Mononuclear cell (primary cell): Measurements from ENCODE around the gene TRIM10. TPM values are rescaled to one million over a fixed set of nuclear protein-coding genes. Genes with fewer than 3 reads are reported as not detected.
"Not testable (repeated sequence)": the region's sequence is repeated elsewhere in the genome, so short reads cannot be mapped to it uniquely, and the experiment has no call there.

ENCODE experiments used
- H3K27me3 ChIP-seq: 2 replicates; pipeline ENCODE4 v1.6.0; 2011; ENCODE audit warnings: low read length, control low read depth; ENCODE audit not compliant: insufficient read depth
- H3K4me1 ChIP-seq: 2 replicates; pipeline ENCODE4 v1.5.1; 2011; ENCODE audit warnings: mild to moderate bottlenecking, low read length, control low read depth; ENCODE audit not compliant: insufficient read depth
- H3K4me3 ChIP-seq: 2 replicates; pipeline ENCODE4 v1.5.1; 2011; ENCODE audit warnings: mild to moderate bottlenecking, low read length, moderate library complexity
- H3K9me3 ChIP-seq: 2 replicates; pipeline ENCODE4 v1.5.1; 2011; ENCODE audit warnings: low read depth, mild to moderate bottlenecking, control low read depth, low read length
- total RNA-seq: library from RNA; depleted of rRNA; stranded (reverse); fragments of >200 nt; gene quantifications from one replicate; pipeline ENCODE4 v1.2.3, GENCODE V29; 2012

The TRIM10 gene
- total RNA-seq, 1 donor: 0.21 TPM

DNA sequence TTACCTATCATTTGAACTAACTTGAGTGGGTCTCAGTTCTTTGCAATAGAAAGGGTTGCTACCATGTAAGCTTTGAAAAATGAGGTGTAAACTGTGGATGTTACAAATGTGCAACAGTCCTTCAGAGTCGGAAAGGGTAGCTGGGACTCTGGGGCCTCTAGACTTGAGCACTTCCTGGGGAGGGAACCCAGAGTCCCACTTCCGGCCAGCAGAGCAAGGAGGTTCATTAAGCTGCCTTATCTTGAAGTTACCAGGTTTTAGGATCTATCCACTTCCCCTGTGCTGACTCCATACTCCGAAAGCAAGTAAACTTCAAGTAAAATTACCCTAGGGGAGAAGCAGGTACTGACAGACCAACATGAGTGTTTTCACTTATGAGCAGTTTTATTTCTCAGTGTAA, 9.4 kb downstream of the TRIM10 start:
- H3K4me1 ChIP-seq: peaks cover 4% of the 10 kb centered on the region
- H3K4me3 ChIP-seq: no peak overlapping the region
- H3K27me3 ChIP-seq: peaks cover 7% of the 10 kb centered on the region
- no peaks in the 10 kb centered on the region for H3K9me3 ChIP-seq

DNA sequence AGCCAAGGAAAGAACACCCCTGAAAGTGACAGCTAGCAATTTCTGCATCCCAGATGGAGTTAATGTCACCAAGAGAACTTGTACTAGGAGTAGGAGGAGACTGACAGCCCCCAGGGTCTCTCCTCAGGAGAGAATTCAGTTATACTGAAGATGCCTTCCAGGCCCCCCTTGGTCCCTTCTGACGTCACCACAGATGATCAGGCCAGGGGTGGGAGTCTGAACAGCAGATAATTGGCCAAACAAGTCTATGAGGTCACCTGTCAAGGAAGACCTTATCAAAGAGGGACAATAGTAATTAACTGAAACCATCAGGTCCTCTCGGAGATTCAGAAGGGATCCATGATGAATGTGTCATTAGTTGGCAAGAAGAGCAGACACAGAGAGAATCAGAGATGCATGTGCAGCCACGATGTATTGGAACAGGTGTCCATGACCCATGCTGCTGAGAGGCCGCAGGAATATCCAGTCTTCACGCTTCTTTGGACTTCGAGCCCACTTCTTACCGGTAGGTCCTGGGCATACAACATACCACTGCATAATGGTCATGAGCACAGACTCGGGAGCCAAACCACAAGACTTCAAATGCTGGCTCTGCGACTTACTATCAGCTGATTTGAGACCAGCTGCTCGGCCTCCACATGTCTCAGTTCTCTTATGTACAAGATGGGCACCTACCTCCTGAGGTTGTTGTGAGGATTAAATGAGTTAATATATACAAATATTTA, 10.2 kb downstream of the TRIM10 start:
- Histone ChIP-seq H3K9me3 (no peaks in the 10 kb centered on the region), H3K4me3 (no peak overlapping the region), H3K4me1 (peaks cover 4% of the 10 kb centered on the region), H3K27me3 (peaks cover 2% of the 10 kb centered on the region)

DNA sequence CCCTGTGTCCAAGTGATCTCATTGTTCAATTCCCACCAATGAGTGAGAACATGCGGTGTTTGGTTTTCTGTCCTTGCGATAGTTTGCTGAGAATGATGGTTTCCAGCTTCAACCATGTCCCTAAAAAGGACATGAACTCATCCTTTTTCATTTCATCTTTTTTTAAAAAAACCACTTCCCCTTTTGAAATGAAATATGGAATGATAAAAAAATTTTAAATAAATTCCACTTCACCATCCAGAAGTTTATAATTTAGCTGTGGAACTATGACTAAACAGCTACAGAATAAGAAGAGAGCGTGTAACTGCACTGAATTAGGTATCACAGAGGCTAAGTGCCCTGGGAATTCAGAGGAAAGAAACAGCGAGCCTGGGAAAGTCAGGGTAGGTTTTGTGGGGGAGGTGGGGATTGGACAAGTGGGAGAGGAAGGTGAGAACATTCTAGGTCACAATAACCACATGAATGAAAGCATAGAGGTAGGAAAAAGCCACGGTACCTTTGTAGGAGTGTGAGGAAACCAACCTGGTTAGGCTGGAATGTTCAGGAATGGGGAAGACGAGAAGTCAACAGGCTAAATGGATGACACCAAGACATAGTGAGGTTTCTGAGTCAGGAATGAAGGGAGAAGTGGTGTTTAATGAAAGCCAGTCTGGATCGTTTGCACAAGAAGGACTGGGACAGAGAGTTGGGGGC, 11.0 kb downstream of the TRIM10 start:
- Histone ChIP-seq H3K4me3 (no peak overlapping the region), H3K9me3 (no peaks in the 10 kb centered on the region), H3K4me1 (peaks cover 4% of the 10 kb centered on the region), H3K27me3 (peaks cover 6% of the 10 kb centered on the region)

- Histone ChIP-seq H3K27me3 (peaks cover 9% of the 10 kb centered on the region), H3K4me3 (no peak overlapping the region), H3K4me1 (peaks cover 4% of the 10 kb centered on the region), H3K9me3 (no peaks in the 10 kb centered on the region)
These were observed 11.8 kb downstream of the TRIM10 start for GRCh38 chr6:30149234-30149633.

DNA sequence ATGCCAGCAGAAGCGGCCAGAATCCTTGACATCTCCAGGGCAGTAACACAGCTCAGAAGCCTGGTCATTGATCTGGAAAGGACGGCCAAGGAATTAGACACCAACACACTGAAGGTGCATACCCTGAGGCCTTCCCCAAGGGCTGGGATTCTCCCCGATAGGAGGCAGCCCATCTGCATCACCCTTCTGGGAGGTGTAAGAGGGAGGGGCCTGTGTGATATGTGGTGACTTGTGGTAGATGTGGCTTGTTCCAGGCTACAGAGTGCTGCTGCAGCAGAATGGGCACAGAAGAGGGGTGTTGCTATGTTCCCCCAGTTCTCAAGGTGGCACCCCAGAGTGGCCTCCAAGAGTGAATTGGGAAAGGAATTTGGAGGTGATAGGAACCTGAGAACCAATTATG, 13.9 kb downstream of the TRIM10 start:
- Histone ChIP-seq H3K9me3 (no peaks in the 10 kb centered on the region), H3K4me1 (peaks cover 4% of the 10 kb centered on the region), H3K4me3 (no peak overlapping the region), H3K27me3 (peaks cover 22% of the 10 kb centered on the region)

- Histone ChIP-seq H3K27me3 (peaks cover 28% of the 10 kb centered on the region), H3K4me1 (no peaks in the 10 kb centered on the region), H3K4me3 (no peak overlapping the region), H3K9me3 (no peaks in the 10 kb centered on the region)
These were observed 15.2 kb downstream of the TRIM10 start for GRCh38 chr6:30145818-30146217.

GRCh38 chr6:30144811-30145210, 16.2 kb downstream of the TRIM10 start:
- H3K4me3 ChIP-seq: no peak overlapping the region
- H3K27me3 ChIP-seq: peaks cover 28% of the 10 kb centered on the region
- H3K4me1 ChIP-seq: no peaks in the 10 kb centered on the region
- H3K9me3 ChIP-seq: no peaks in the 10 kb centered on the region

DNA sequence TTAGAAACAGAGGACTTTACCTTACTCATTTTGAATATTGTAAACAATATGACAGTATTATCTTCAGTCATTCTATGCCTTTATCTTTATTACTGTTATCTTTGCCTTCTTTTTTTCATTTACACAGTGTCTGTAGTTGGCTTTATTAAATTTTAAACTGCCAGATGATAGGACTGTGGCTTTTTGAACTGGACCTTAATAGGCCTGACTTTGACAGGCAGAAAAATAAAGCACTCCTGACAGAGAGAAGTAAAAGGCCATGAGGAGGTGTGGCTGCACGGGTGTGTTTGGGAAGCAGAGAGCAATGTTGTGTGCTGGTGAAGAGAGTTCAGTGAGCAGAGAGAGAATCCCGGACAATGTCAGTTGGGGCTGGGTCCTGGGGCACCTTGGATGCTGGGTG, 17.2 kb downstream of the TRIM10 start:
- Histone ChIP-seq H3K27me3 (peaks cover 28% of the 10 kb centered on the region), H3K4me3 (no peak overlapping the region), H3K4me1 (no peaks in the 10 kb centered on the region), H3K9me3 (no peaks in the 10 kb centered on the region)

GRCh38 chr6:30142665-30143064, 18.3 kb downstream of the TRIM10 start:
- H3K4me3 ChIP-seq: no peak overlapping the region
- no peaks in the 10 kb centered on the region for H3K4me1 ChIP-seq
- peaks cover 28% of the 10 kb centered on the region for H3K27me3 ChIP-seq
- H3K9me3 ChIP-seq: no peaks in the 10 kb centered on the region

DNA sequence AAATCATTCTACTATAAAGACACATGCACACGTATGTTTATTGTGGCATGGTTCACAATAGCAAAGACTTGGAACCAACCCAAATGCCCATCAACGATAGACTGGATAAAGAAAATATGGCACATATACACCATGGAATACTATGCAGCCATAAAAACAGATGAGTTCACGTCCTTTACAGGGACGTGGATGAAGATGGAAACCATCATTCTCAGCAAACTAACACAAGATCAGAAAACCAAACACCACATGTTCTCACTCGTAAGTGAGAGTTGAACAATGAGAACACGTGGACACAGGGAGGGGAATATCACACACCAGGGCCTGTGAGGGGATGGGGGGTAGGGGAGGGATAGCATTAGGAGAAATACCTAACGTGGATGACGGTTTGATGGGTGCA, 20.8 kb downstream of the TRIM10 start:
- not testable (repeated sequence) for H3K4me3 ChIP-seq, H3K9me3 ChIP-seq, H3K4me1 ChIP-seq
- H3K27me3 ChIP-seq: peaks cover 24% of the 10 kb centered on the region

DNA sequence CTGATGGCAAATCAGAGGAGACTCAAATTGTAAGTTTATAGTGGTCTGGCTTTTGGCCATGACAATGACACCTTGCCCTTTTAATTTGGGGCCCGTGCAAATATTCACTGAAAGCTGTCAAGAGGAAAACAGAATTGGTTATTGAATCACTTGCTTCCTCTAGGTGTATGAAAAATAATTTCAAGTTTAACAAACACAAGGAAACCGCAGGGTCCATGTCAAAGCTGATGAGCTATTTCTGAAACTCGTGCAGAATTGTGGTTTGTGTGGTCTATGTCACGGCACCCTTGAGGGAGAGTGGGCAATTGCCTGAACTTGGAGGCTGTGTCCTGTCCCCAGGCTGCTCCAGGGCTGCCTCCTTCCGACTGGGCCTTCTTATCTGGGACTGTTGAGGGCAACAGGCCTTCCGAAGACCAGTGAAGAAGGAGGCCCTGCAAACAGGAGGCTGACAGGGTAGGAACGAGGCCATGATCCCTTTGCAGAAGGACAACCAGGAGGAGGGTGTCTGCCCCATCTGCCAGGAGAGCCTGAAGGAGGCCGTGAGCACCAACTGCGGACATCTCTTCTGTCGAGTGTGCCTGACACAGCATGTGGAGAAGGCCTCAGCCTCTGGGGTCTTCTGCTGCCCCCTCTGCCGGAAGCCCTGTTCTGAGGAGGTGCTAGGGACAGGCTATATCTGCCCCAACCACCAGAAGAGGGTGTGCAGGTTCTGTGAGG, 24.3 kb downstream of the TRIM10 start:
- Histone ChIP-seq H3K9me3 (no peaks in the 10 kb centered on the region), H3K27me3 (peaks cover 20% of the 10 kb centered on the region), H3K4me3 (no peak overlapping the region), H3K4me1 (no peaks in the 10 kb centered on the region)

DNA sequence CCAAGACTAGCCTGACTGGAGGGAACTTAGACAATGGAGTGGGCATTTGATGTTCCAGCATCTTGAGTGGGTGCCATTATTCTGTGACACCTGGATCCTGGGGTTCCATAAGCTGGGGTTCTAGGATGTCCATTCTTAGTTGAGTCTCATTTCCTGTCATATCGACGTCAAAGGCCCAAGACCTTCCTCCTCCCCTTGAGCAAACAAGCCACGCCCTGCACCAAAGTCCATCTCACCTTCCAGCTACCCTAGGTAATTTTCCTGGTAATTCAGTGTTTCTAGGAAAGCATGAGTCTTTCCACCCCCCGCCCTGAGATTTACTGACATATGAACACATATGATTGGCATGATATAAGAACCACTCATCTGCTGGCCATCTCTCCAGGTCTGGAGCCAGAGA, 25.3 kb downstream of the TRIM10 start, which contains the start of gene TRIM40:
TRIM40 (plus strand) TSS at position 384 of the 400 bp plus-strand sequence. CDS start 897 bp downstream, outside the sequence.
- peaks cover 15% of the 10 kb centered on the region for H3K27me3 ChIP-seq
- peaks cover 2% of the 10 kb centered on the region for H3K4me1 ChIP-seq
- no peak within 1 kb of the TSS for H3K4me3 ChIP-seq
- H3K9me3 ChIP-seq: no peaks in the 10 kb centered on the region

GRCh38 chr6:30135147-30135546, 25.9 kb downstream of the TRIM10 start:
- no peak overlapping the region for H3K4me3 ChIP-seq
- peaks cover 6% of the 10 kb centered on the region for H3K4me1 ChIP-seq
- no peaks in the 10 kb centered on the region for H3K9me3 ChIP-seq
- peaks cover 20% of the 10 kb centered on the region for H3K27me3 ChIP-seq

DNA sequence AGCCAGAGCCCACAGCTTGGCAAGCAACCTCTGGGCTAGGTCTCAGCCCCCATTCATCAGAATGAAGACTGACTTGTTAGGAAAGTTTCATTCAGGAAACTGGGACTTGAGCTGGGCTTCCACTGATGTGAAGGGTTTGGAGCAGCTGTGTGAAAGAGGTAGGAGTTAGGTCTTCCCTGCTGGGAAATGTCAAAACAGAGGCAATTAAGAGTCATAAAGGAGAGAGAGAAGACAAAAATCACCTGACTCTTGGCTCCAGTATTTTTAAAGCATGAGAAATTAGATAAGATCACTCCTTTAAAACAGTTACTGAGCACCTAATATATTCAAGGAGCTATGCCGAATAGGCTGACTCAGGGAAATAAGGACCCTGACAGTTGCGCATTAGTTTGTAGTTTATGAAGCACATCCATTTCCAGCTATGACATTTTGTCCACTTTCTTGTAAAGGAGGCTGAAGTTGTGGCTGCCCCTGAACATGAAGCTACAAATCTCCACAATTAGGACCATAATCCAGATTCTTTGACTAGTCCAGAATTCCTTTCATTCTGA, 29.0 kb downstream of the TRIM10 start:
- Histone ChIP-seq H3K9me3 (no peaks in the 10 kb centered on the region), H3K27me3 (peaks cover 51% of the 10 kb centered on the region), H3K4me3 (no peak overlapping the region), H3K4me1 (peaks cover 16% of the 10 kb centered on the region)
